Activated CD4-positive, alpha-beta T cell treated with anti-CD3 and anti-CD28 coated beads, Interleukin-2, amount 50 U/mL, for 48 hours (primary cell): ENCODE results near the gene PPIL1.

ENCODE experiments used
- DNase-seq, 2 experiments: peaks; one replicate each; pipeline ENCODE4 v3.0.0-alpha.2; 2020

PPIL1 gene

GRCh38 chr6:36888115-36888643 is 13.6 kb upstream of the PPIL1 start:
- DNase-seq: no peak

GRCh38 chr6:36886950-36887618 is 12.5 kb upstream of the PPIL1 start:
- no peak for DNase-seq

GRCh38 chr6:36885461-36886401 is 11.1 kb upstream of the PPIL1 start, which contains the start of gene C6orf89:
Gene C6orf89 (plus strand): TSS chr6:36885952. CDS start chr6:36899445, 13,493 bp downstream.
- DNase-seq: peak; percentile 97

- no peak for DNase-seq
These were observed 10.0 kb upstream of the PPIL1 start for GRCh38 chr6:36884610-36885009.

GRCh38 chr6:36875250-36875633 is 639 bp upstream of the PPIL1 start:
- DNase-seq: no peak

- DNase-seq: peak; percentile 14 to 23
These were observed 776 bp downstream of the PPIL1 start for GRCh38 chr6:36873612-36874442.

GRCh38 chr6:36873115-36873514 is 1.5 kb downstream of the PPIL1 start:
- DNase-seq: no peak

- no peak for DNase-seq
These were observed 2.9 kb downstream of the PPIL1 start for GRCh38 chr6:36871686-36872085.

GRCh38 chr6:36867471-36868224 is 7.0 kb downstream of the PPIL1 start:
- no peak for DNase-seq

GRCh38 chr6:36865835-36866234 is 8.8 kb downstream of the PPIL1 start:
- no peak for DNase-seq

GRCh38 chr6:36863670-36864540 is 10.7 kb downstream of the PPIL1 start:
- DNase-seq: no peak

- DNase-seq: no peak
These were observed 11.7 kb downstream of the PPIL1 start for GRCh38 chr6:36862848-36863382.

GRCh38 chr6:36862164-36862847 is 12.3 kb downstream of the PPIL1 start:
- no peak for DNase-seq

GRCh38 chr6:36860126-36860525 is 14.5 kb downstream of the PPIL1 start:
- DNase-seq: no peak

GRCh38 chr6:36858407-36858981 is 16.1 kb downstream of the PPIL1 start:
- DNase-seq: no peak

- DNase-seq: no peak
These were observed 17.3 kb downstream of the PPIL1 start for GRCh38 chr6:36857325-36857724.

- no peak for DNase-seq
These were observed 18.3 kb downstream of the PPIL1 start for GRCh38 chr6:36856277-36856676.

- no peak for DNase-seq
These were observed 18.9 kb downstream of the PPIL1 start for GRCh38 chr6:36855750-36856149.

- DNase-seq: no peak
These were observed 21.3 kb downstream of the PPIL1 start for GRCh38 chr6:36853325-36853724.
